Measurements from ENCODE around the gene MIB2. TPM values are rescaled to one million over a fixed set of nuclear protein-coding genes. Genes with fewer than 3 reads are reported as not detected.
A peak's percentile ranks its signal among the peaks of the same experiment; 100 is the strongest.

Gene MIB2
- total and polyA plus RNA-seq, 12 donors, result 1.3 to 608 (median 85.8) TPM

GRCh38 chr1:1623181-1623630 lies 7.9 kb downstream of the MIB2 start:
- WGBS, 4 donors, result 96 to 97% (median 96%) methylated on average over 17 to 33 of the region's 33 CpGs; no CpG with 5 or more reads in 1 of the 4 donors
- Histone ChIP-seq H3K27ac (no peak overlapping the region), H3K4me3 (no peak overlapping the region), H3K9me3 (replicated peaks in 1 of 3) (no peaks in the 10 kb centered on the region), H3K4me1 (replicated peaks in 1 of 2) (no peaks in the 10 kb centered on the region), H3K36me3 (replicated peaks in 1 of 2) (peaks cover 0 to 7% of the 10 kb centered on the region in 2 donors), H3K27me3 (no peaks in the 10 kb centered on the region)
- DNase-seq, result peak in 1 of 7 donors; percentile 6
- intact Hi-C loops (cut with DNase I), result no loop called here
- no peak for TF ChIP-seq CTCF (IDR thresholded peaks at IDR 0.05)
- TF ChIP-seq POLR2A (IDR thresholded peaks at IDR 0.05), result no peak

GRCh38 chr1:1623631-1624442 lies 8.5 kb downstream of the MIB2 start:
- WGBS, 4 donors, result 93 to 96% (median 94%) methylated on average over 27 to 51 of the region's 51 CpGs
- peak in 1 of 7 donors; percentile 6 for DNase-seq
- no peak overlapping the region for H3K4me3 ChIP-seq
- H3K27ac ChIP-seq, result no peak overlapping the region
- H3K36me3 ChIP-seq (replicated peaks in 1 of 2), result peaks cover 0 to 12% of the 10 kb centered on the region in 2 donors
- TF ChIP-seq CTCF (IDR thresholded peaks at IDR 0.05), result no peak
- TF ChIP-seq POLR2A (IDR thresholded peaks at IDR 0.05), result no peak
- intact Hi-C loops (cut with DNase I), result no loop called here
- no peaks in the 10 kb centered on the region for H3K9me3 ChIP-seq (replicated peaks in 1 of 3)
- H3K4me1 ChIP-seq (replicated peaks in 1 of 2), result no peaks in the 10 kb centered on the region
- no peaks in the 10 kb centered on the region for H3K27me3 ChIP-seq

- TF ChIP-seq CTCF (IDR thresholded peaks at IDR 0.05), result no peak
- no peak for TF ChIP-seq POLR2A (IDR thresholded peaks at IDR 0.05)
- Histone ChIP-seq H3K9me3 (replicated peaks in 1 of 3) (no peaks in the 10 kb centered on the region), H3K4me3 (no peak overlapping the region), H3K27ac (no peak overlapping the region), H3K4me1 (replicated peaks in 1 of 2) (no peaks in the 10 kb centered on the region), H3K27me3 (no peaks in the 10 kb centered on the region), H3K36me3 (replicated peaks in 1 of 2) (peaks cover 0 to 12% of the 10 kb centered on the region in 2 donors)
- peak in 1 of 7 donors; percentile 24 for DNase-seq
- 73 to 87% (median 81%) methylated on average over 7 to 38 of the region's 38 CpGs for WGBS, 4 donors
- intact Hi-C loops (cut with DNase I), result no loop called here
These were observed 9.4 kb downstream of the MIB2 start for GRCh38 chr1:1624443-1625403.

DNA sequence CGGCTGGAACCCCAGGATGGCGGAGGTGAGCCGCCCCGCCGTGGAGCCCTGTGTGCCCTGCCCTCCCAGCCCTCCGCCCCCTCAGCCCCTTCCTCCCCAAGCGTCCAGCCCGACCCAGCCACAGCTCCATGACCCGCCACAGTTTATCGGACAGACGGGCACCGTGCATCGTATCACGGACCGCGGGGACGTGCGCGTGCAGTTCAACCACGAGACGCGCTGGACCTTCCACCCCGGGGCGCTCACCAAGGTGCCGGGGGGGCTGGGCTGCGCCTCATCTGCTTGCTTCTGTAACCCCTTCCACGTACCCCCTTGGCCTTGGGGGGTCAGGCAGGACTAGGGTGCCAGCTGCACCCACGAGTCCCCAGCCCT lies 10.1 kb downstream of the MIB2 start:
- Histone ChIP-seq H3K4me1 (replicated peaks in 1 of 2) (peaks cover 0 to under 1% of the 10 kb centered on the region in 2 donors), H3K36me3 (replicated peaks in 1 of 2) (peaks cover 0 to 12% of the 10 kb centered on the region in 2 donors), H3K27me3 (no peaks in the 10 kb centered on the region), H3K9me3 (replicated peaks in 1 of 3) (no peaks in the 10 kb centered on the region), H3K27ac (no peak overlapping the region), H3K4me3 (no peak overlapping the region)
- 58 to 87% (median 82%) methylated on average over 2 to 28 of the region's 28 CpGs for WGBS, 4 donors
- intact Hi-C loops (cut with DNase I), result no loop called here
- TF ChIP-seq POLR2A (IDR thresholded peaks at IDR 0.05) (no peak), CTCF (IDR thresholded peaks at IDR 0.05) (no peak)
- no peak for DNase-seq
